Stomach (tissue), 4 donors: ENCODE results near the gene PANX3.

ENCODE experiments used
- CTCF ChIP-seq, 7 experiments: fragments of 450-650 bp in 4 of 7; fragments of 200-600 bp in 3 of 7; sonication (generic) in 3 of 7; IDR thresholded peaks; one replicate each; pipeline ENCODE4 v1.5.1; 2016 to 2019; ENCODE audit warnings: antibody characterized with exemption in 7 of 7, control low read depth in 2 of 7, mild to moderate bottlenecking in 1 of 7
- POLR2A ChIP-seq, 4 donors: fragments of 450-650 bp; IDR thresholded peaks; one replicate each; pipeline ENCODE4 v1.6.1; 2016; ENCODE audit warnings: antibody characterized with exemption in 4 of 4, control low read depth in 2 of 4, mild to moderate bottlenecking in 1 of 4, moderate library complexity in 1 of 4
- POLR2AphosphoS5 ChIP-seq, 3 donors: sonication (generic); formaldehyde crosslinking; IDR thresholded peaks; one replicate each; pipeline ENCODE4 v1.6.1; 2016; ENCODE audit warnings: antibody characterized with exemption in 3 of 3

GRCh38 chr11:124656774-124657630 is 45.8 kb downstream of the PANX3 start:
- TF ChIP-seq POLR2A (IDR thresholded peaks at IDR 0.05) (no peak), CTCF (IDR thresholded peaks at IDR 0.05) (no peak), POLR2AphosphoS5 (IDR thresholded peaks at IDR 0.05) (no peak)
